GM18873 (cell line): Measurements from ENCODE around the gene GPC1.
"Not testable (repeated sequence)": the region's sequence is repeated elsewhere in the genome, so short reads cannot be mapped to it uniquely, and the experiment has no call there.

Source experiments
- ATAC-seq: cut with Tn5 transposase; IDR thresholded peaks from one replicate; pipeline ENCODE4 v1.9.1; 2021; ENCODE audit warnings: mild to moderate bottlenecking, moderate library complexity, moderate number of reproducible peaks; ENCODE audit not compliant: unreplicated experiment, low FRiP score

The GPC1 gene

GRCh38 chr2:240435457-240435947 lies at the start of gene GPC1:
TSS of gene GPC1 (plus strand) at chr2:240435663. CDS start at chr2:240435919, 256 bp downstream.
- no peak for ATAC-seq

GRCh38 chr2:240386326-240386725 lies 49.1 kb upstream of the GPC1 start:
- ATAC-seq = no peak

- ATAC-seq = not testable (repeated sequence)
Measured at GRCh38 chr2:240386743-240387142, 48.7 kb upstream of the GPC1 start.

- no peak for ATAC-seq
Measured at GRCh38 chr2:240387325-240387668, 48.2 kb upstream of the GPC1 start.

GRCh38 chr2:240387669-240388358 lies 47.6 kb upstream of the GPC1 start:
- ATAC-seq = no peak

DNA sequence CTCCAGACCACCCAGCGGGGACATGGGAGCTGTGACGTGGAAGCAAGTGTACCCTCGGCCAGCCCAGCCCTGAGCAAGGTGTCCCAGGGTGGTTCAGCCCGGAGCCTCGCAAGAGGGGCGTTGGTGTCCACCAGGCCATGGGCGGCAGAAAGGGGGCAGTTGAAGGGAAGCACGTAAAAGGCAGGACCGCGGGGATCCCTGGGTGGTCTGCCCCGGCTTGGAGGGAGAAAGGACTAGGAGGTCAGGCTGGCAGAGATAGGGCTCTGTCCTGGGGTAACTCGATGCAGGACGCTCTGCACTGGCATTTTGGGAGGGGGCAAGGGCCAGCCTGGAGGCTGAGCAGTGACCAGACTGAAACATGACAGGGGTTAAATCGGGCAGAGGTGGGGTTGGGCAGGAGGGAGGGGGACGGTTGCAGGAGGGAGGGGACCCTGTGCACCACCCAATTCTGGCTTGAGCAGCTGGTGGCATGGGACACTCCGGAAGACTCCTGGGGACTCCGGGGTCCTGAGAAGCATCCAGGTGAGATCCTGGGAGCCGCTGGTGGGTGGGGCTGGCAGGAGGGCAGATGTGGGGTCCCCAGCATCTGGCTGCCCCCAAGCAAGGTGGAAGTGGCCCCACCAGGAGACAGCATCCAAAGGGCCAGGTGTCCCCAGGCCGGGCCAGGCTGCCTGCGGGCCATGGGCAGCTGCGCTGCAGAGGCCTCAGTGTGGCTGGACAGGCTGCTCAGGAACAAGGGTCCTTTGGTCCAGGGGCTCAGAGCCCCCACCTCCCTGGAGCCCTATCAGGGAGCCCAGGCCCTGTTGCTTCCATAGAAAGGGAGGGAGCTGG lies 46.8 kb upstream of the GPC1 start:
- ATAC-seq = no peak

- no peak for ATAC-seq
Measured at GRCh38 chr2:240389302-240389805, 46.1 kb upstream of the GPC1 start.

DNA sequence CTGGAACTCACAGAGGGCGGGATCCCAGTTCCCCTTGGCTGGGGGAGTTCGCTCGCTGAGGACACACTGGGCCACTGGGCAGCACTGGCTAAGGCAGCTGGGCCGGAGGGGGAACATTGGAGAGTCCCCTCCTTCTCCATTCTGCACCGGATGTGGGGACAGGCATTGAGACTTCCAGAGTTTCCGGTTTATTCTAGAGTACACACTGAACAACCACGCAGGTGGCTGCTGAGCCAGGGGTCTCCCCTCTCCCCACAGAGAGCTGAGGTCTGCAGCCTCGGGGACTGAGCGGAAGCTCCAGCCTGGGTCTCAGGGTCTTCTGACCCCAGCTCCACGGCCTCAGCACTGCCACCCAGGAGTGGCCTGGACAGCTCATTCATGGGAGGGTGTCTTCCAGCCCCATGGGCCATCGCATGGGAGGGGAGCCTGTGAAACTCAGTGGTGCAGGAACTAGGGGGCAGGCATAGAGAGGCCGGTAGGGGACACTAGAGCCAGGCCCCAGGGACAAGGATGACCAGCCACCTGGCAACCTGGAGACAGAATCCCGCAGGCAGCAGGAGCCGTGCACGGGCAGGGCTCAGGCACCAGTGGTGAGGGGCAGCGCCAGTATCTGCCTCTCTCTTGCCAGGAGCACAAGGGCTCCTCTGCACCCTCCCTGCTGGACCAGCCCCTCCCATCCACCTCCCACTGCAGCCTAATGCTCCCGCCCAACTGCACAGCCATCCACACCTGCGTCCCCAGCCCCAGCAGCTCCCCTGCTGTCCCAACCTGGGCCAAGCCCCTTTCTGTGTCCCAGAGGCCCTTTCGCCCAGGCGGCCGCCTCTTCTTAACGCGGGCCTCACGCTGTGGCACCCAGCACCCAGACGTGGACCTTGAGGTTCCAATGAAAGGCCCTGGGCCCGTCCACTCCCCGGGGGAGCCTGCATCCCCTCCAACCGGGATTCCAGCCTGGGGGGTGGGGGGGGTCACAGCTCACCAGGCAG lies 45.1 kb upstream of the GPC1 start:
- no peak for ATAC-seq

DNA sequence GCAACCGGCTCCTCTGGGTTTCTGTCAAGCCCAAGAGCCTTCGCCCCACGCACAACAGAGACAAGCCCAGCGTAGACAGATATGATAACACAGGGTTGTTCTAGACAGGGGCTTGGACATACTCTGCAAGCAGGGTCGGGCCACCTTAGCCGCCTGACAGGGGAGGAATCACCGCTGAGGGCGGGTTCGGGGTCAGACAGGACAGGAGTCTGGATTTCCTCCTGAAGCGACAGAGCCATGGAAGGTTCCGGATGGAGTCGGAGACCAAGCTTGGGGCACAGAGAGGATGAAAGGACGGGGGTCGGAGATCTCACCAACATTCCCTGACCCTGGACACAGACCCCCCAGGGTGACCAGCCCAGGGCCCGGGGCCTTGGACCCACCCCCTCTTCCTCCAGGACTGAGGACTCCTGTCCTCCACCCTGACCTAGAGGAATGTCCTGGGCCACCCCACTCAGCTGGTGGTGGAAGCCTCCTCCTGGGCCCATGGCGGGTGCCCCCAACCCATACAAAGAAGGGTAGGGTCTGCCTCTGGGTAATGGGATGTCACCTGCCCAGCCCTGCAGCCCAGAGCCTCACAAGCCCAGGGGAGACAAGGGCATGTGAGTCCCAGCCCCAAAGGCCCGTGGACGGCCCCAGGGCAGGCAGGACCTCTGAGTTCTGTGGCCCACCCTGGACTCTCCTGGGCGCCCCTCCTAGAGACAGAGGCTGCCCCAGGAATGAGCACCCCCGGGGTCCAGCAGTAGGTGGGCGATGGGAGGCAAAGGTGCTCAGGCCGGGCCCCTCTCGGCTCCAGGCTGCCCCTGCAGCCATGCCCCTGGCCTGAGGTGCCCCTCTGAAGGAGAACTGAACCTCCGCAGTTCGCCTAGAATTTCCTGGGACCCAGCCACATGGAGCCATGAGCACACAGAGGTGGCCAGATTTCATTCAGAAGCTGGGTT lies 44.1 kb upstream of the GPC1 start:
- no peak for ATAC-seq

DNA sequence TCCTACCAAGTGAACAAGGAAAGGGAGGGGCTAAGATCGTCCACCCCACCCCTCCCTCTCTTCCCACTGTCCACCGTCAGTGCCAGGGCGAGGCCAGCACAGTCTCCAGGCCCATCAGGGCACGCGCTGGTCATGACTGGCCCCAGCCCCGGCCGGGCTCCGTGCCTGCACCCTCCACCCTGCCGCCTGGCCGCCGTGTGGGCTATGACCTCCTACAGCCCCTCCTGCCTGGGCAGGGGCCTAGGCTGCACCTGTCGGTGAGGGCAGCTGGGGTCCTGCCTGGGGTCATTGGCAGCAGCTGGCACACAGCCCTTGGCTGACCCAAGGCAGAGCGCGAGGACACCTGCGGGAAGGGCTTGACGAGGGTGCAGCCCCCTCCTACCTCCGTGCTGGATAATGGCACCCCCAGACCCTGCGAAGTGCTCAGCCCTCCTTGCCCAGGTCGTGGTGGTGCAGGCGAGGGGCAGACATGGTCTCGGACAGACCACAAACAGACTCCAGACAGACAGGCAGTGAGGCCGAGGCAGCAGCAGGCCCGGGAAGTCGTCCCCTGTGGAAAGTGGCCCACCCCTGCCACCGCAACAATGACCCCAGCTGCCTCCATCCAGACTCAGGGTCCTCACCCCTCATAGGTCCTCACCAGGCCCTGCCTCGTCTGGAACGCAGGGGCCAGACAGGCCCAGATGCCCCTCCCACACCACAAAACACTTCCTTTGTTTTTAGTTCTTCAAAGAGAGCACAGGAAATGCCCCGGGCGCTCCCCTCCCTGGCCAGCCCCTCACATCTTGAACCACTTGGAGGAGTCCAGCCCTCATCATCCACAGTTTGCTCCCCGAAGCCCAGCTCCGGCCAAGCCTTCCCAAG lies 43.1 kb upstream of the GPC1 start:
- ATAC-seq = no peak

DNA sequence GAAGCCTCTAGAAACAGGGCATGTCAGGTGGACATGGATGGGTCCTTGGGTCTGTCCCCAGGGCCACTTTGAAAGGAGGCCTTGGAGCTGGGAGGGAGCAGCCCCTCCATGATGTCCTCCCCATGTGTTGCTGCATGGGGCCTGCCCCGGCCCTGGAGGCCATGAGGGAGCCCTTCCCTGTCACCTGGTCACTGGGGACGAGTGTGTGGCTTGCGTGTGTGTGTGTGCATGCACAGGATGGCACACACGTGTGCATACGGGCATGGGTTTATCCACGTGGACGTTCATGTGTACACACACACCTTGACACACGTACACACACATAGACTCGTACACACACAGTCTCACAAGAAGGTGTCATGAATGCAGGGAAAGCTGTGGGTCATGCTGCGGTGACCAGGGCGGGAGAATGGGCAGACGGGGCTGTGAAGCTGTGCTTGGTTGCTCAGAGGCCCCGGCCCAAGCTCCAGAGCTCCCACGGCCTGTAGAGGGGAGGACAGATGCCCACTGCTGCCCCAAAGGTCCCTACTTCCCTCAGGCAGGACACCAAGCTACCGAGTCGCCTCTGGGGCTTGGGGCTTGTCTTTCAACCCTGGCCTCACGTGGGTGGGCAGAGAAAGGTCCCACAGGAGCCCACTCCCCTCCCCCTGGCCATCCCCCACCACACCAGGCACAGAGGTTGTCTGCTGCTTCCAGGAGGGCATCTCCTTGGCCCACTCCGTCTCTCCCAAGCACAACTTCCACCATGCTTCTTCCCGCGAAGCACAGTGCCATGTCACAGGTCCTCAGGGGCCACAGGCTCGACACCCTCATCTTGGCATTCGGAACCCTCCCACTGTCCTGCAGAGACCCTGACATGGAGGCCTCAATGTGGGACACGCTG lies 42.3 kb upstream of the GPC1 start:
- ATAC-seq = no peak

GRCh38 chr2:240393831-240394410 lies 41.5 kb upstream of the GPC1 start:
- ATAC-seq = no peak

- ATAC-seq = no peak
Measured at GRCh38 chr2:240394549-240394948, 40.9 kb upstream of the GPC1 start.

GRCh38 chr2:240395448-240395847 lies 40.0 kb upstream of the GPC1 start:
- no peak for ATAC-seq

DNA sequence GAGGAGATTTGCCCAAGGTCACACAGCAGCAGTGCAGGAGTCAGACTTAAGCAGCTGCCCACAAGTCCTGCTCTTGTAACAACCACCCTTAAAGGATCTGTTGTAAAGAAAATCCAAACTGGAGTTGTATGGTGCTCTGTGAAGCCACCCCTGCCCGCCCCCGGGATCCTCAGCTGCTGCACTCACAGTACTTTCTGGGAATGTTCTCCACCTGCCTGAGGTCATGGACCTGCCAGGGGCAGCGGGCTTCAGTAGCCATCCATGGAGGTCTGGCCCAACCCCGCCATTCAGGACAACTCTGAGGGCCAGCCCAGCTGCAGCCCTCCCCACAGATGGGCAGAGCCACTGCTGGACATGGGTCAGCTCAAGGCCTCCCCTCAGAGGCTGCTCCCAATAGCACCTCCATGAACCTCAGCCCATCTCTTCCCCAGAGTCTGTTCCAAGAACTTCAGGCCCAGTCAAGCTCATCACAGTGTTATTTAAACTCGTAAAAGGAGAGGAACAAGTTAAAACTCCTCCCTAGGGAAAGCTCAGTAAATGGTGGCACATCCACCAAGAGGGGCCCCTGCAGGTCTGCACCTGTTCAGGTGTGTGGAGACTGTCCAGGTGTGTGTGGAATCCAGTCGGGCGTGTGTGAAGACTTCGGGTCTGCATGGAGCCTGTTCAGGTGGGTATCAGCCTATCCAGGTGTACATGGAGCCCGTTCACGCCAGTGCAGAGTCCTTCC lies 39.4 kb upstream of the GPC1 start:
- no peak for ATAC-seq
